NCI-H146 (cell line): ENCODE measurements around the gene C5.
"Not testable (repeated sequence)": the region's sequence is repeated elsewhere in the genome, so short reads cannot be mapped to it uniquely, and the experiment has no call there.

ENCODE experiments used
- DNase-seq: peaks from one replicate; lab custom pipeline; 2025; lab: John Stamatoyannopoulos, UW

The C5 gene

DNA sequence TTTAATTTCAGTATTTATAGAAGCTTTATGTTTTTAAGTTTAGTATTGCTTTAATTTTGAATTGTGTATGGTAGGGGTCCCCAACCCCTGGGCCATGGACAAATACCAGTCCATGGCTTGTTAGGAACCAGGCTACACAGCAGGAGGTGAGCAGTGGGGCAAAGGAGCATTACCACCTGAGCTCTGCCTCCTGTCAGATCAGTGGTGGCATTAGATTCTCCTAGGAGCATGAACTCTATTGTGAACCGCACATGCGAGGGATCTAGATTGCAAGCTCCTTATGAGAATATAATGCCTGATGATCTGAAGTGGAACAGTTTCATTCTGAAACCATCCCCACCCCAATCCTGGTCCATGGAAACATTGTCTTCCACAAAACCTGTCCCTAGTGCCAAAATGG, 1.9 kb downstream of the C5 start:
- no peak for DNase-seq

DNA sequence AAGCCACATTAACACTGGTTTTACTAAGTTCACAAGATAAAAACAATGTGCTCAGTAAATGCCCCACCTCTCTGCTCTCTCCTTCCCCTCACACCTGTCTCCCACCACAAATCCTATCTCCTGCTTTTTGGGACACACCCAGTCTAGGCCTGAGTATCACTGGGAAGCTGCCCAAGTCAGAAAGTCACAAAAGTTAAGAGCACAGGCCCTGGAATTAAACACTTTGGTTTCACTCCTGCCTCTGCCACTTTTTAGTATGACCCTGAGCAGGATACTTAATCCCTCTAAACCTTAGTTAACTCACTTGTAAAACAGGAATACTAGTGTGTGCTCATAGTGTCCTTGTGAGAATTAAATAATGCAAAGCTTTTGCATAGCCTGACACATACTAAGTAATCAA, 11.3 kb downstream of the C5 start:
- DNase-seq, result no peak

DNA sequence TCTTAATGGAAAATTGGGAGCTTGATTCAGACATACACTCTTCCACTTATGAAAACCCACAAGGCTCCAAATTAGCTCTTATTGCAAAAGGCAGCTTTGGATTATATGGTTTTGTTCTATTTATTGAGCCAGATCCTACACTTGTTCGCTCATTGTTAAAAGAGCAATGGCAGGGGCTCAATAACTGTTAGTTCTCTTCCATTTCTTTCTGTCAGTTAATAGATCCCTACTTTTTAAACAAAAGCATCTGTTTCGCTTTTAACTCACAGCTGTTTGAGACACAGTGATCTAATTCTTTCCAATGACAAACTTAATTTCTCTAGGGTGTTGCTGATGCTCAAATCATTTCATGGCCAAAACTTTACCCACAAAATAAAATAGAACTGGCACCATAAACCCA, 11.7 kb downstream of the C5 start:
- no peak for DNase-seq

DNA sequence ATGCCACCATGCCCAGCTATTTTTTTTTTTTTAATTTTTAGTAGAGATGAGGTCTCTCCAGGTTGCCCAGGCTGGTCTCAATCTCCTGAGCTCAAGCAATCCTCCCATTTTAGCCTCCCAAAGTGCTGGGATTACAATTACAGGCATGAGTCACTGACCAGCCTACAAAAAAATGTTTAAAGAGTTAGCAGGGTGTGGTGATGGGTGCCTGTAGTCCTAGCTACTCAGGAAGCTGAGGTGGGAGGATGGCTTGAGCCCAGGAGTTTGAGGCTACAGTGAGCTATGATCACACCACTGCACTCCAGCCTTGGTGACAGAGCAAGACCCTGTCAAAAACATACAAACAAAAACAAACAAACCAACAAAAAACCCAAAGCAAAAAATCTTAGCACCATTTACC, 14.4 kb downstream of the C5 start:
- not testable (repeated sequence) for DNase-seq

DNA sequence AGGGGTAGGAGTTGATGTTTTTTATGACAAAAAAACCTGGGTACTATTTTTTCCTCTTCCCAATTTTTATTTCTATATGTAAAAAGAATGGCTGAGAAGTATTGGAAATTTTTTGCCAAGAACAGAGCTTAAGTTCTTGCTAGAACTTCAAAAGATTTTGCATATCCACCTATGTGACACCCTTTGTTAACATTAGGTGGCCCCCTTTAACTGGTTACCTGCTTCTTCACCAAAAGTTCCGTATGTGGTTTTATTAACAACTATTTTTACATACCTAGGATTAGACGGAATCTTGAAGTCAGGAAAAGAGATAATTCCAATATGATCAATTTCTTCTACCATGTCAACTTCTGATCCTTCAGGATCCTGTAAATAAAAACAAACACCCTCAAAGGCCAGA, 15.5 kb downstream of the C5 start:
- no peak for DNase-seq

DNA sequence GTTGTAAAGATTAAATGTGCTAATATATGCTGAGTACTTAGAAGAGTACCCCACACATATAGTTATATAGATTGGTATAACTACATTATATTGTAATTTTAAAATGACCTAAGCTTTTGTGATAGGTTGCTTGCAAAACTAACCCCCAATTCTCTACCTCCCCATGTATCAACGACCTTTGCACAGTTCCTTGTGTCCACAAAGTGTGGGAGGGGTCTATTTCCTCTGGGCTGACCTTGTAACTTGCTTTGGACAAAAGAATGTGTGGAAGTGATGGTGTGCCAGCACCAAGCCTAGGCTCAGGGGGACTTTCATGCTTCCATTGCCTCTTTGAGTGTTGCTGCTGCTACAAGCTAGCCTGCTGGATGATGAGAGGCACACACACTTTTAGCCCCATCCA, 20.6 kb downstream of the C5 start:
- DNase-seq, result no peak

DNA sequence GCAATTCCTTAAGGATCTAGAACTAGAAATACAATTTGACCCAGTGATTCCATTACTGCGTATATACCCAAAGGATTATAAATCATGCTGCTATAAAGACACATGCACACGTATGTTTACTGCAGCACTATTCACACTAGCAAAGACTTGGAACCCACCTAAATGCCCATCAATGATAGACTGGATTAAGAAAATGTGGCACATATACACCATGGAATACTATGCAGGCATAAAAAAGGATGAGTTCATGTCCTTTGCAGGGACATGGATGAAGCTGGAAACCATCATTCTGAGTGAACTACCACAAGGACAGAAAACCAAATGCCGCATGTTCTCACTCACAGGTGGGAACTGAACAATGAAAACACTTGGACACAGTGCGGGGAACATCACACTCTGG, 21.8 kb downstream of the C5 start:
- DNase-seq, result not testable (repeated sequence)

DNA sequence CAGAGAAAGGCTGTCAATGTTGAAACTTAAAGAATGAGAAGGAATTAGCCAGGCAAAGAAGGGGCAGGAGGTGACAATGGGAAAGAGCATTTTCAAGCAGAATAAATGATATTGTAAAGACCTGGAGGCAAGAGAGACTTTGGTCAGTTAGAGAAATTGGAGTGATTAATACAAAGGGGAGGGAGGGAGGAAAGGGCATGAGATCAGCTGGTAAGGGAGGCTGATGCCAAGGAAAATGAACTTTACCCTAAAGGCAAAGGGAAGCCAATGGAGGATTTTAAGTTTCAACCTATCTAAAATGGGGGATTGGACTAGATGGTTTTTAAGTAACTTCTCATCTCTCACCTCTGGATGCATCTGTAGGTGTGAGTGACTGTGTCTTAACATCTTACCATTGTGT, 23.3 kb downstream of the C5 start:
- no peak for DNase-seq

DNA sequence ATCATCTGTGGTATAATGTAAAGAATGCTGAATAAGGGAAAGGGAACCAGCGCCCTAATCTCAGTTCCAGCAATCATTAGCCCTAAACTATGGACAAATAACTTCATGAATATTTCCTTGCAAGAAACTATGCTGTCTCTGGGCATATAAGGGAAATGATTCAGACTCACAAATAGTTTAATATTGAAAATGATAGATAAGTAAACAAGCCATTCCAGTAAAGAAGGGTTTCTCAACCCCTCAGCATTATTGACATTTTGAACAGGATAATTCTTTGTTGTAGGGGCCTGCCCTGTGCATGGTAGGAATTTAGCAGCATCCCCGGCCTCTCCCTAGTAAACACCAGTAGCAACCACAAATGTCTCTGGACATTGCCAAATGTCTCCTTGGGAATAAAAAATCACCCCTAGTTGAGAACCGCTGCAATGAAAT, 23.8 kb downstream of the C5 start:
- DNase-seq, result no peak

DNA sequence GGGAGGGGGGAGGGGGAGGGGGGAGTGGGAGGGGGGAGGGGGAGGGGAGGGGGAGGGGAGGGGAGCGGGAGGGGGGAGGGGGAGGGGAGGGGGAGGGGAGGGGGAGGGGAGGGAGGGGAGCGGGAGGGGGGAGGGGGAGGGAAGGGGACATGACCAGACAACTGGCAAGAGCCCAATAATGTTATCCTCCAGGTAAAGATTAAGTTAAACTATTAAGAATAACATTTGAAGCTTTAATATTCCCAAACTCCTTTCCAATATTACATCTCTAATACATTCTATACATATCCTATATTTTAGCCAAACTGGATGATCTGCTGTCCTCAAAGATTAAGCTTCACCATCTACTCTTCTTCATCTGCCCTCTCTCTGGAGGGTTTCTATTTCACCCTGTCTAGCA, 25.8 kb downstream of the C5 start:
- no peak for DNase-seq

DNA sequence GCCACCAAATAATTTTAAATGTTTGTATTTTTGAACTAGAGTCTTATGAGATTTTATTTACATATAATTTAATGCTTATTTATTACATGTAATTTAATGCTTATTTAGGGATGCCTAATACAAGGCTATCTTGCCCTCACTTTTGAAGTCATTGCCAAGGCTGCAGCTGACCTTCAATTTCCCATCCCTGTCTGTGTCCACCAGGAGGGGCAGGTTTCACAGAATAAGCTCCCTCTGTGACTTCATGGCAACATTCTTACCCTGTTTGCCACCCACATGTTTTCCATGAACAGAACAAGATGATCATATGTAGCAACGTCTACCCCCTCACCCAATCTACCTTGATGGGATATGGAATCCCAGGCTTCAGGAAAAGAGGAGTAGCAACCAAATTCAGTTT, 27.0 kb downstream of the C5 start:
- DNase-seq, result no peak

DNA sequence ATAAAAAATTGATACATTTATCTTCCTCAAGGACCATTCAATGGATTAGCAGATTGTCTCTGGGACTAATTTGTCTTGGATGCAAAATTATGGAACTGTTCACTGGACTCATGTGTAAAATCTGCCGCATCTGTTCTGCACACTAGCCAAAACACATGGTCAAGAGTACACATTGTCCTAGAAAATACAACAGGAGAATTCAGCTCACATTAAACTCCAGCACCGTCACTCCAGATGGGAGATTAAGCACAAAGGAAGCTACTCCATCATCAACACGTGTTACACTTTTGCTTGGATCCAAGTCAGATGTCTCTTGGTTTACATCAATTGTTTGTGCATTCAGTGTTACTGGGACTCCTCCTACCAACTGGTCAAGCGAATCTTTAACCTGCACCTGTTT, 28.8 kb downstream of the C5 start:
- DNase-seq, result no peak

DNA sequence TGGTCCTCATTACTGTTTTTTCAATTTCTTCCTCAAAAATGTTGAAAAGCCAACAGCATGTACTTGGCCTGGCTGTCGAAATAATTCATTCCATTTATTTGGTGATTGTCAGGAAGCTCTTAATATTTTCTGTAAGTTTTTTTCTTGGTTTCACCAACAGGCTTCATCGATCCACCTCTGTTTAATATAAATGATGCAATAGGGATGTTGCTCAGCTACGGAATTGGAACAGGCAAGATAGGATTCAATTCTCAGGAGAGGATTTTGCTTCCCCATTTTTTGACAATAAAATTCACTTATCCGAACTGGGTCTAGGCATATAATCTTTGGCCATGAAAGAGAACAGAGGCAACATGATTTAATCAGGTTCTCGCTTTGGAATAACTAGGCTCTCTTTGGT, 30.8 kb downstream of the C5 start:
- no peak for DNase-seq

DNA sequence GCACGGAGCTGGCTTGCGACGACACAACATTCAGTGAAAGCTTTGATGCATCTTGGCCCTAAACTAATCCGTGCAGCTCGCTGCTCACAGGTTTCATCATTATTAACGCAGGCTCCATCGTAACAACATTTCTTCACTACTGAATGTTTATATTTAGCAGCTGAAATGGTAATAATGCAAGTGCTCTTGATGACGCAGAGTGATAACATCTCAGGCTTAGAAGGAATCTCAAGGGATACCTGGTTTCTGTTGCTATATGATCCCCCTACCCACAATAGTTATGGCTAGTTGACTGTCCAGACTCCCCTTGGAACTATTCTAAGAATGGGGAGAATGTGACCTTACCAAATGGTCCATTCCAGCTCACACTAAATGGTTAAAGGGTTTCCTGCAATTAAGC, 36.2 kb downstream of the C5 start:
- DNase-seq, result no peak

DNA sequence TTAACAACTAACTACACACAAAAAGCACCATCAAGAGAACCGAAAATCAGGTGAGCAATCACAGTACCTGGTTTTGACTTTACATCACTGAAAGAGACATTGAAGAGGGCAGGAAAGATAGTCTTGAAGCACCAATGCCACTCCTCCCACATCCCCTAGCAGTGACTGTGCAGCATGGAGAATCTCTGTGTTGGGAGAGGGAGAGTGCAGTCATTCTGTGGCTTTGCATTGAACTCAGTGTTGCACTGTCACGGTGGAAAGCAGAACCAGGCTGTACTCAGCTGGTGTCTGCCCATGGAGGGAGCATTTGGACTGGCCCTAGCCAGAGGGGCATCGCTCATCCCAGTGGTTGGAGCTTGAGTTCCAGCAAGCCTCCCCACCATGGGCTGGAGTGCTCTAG, 40.4 kb downstream of the C5 start:
- no peak for DNase-seq

DNA sequence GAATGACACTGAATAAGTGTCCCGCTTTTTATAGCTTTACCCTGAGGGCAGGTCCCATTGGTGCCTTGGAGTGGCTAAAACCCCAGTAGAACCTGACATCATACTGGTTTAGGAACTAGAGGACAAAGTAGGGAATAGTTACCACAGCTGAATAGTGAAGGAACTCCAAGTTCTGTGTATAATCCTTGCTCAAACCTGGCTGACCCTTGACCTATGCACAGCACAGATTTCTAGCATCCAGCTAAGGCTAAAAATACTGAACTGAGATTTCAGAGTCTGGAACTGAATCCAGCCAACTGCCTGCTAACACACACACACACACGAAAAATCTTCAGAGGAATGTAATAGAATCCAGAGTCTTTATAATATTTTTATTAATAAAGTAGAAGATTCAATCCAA, 50.8 kb downstream of the C5 start:
- DNase-seq, result no peak

DNA sequence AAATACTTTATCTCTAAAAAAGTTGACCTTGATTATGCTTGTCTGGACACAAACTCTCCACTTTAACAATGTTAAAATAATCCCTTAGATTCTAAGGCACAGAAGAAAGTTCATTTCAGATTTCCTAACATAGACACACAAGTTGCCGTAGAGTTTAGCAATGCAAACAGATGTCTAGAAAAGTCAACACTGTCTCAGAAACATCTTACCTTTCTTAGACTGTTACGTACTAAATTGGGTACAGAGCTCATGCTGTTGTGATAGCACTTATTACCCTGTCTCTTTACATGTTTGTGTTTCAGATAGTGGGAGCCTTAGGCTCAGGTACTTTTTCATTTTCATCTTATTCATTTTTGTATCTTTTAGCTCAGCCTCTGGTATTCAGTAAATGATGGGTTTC, 52.0 kb downstream of the C5 start:
- DNase-seq, result no peak

DNA sequence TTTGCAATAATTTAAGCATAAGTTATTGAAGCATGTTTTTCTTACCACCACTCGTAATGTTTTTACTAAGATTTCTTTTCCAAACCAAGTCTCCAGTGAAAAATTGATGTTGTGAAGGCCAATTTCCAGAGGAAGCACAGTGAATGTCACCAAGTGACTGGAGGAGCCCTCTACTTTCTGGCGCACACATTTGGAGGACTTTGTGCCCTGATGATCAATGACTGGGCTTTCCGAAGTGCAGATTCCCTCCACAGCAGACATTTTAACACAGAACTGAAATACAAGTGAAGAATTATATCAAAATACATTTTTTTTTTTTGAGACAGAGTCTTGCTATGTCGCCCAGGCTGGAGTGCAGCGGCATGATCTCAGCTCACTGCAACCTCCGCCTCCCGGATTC, 52.6 kb downstream of the C5 start:
- no peak for DNase-seq

DNA sequence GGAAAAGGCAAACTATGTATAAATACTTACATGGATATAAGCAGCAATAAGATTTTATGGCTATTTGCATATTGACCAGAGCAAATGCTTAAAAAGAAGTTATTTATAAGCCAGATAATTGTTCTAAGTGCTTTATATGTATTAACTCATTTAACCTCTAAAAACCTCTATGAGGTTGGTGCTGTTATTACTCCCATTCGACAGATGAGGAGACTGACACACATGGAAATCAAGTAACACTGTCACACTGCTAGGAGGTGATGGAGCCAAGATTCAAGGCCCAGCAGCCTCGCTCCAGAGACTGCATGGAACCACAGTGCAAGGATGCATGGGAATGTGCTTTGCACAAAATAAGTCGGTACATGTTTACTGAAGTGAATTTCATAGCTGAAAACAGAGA, 53.7 kb downstream of the C5 start:
- DNase-seq, result no peak

DNA sequence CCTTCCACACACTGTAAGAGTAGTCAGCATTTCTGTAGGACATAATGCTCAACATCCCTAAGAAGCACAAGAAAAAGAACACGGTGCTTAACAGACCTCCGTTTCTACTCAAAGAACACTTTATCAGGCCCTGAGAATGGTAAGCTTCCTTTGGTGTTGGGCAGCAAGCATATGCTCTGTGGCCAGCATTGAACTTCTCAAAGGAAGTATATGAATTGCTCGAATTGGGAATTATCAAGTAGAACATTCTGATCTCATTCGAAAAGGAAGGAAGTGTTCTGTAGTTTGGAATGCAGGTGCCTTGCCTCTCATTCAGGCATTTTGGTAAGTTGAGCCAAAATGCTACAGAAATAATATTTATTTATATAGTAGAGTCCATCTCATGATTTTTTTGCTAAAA, 61.0 kb downstream of the C5 start:
- no peak for DNase-seq

DNA sequence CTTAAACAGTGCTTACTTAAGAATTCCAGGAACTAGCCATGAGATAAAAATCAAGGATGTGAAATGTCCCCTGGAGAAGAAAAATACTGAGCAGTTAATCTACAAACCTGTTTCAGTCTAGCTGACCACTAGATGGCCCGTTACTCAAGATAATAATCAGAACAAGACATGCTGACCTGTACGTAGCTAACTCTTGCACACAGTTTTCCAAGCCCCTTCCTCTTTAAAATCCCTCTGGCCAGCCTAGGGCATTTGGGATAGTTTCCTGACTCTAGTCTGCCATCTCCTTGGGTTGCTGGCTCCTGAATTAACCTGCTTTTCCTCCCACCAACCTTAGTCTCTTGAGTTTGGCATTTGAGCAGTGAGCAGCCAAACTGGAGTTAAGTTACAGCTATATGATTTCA, 64.3 kb downstream of the C5 start:
- peak; percentile 31 for DNase-seq

DNA sequence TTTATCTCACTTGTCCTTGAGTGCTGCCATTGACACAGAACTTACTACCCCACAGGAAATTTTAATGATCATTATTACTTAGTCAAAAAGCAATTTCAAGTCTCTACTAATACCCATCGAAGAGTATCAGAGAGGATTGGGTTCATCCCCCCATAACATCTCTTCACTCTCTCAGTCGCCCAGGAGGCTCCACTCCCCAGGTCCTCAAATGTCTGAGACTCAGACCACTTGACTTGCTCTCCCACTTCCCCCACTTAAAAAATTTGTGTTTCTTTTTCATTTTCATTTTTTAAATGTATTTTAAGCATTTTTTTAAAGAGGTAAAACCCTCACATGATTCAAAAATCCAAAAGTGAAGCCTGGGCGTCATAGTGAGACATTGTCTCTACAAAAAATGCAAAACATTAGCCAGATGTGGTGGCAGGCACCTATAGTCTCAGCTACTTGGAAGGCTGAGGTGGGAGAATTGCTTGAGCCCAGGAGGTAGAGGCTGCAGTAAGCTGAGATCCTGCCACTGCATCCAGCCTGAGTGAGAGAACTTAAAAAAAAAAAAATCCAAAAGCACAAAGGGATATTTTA, 66.7 kb downstream of the C5 start:
- DNase-seq, result no peak

DNA sequence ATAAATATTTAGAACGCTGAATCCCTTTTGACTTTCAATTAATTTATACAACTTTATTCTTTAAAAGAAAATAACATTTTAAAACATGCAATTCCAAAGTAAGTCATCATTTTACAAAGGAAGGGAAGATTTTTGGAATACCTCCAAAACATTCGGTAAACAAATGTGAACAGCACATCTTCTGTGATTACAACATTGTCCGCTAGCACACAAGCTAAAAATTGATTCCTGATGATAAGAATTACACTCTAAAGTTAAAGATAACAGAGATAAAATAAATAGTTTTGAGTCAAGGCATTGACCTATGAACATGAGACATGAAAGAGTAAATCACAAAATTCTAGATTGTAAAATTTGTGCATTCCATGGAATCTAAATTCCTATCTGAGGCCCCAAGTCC, 67.2 kb downstream of the C5 start:
- DNase-seq, result no peak

DNA sequence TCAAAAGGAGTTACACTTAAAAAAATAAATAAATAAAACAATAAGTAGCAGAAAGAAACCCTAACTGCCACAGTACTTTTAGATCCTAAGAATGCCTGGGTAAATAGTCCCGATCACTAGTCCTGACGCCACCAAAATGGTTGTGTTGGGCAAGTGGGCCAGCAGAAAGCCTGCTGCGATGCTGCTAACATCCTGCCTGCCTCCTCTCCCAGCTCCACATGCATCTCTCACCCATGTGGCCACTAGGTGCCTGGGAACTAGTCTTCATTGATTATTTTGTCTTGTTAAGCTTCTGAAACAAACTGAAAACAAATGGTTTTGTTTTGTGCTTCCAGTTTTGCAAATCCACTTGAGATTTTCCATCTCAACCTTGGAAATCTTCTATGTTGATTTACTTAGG, 69.1 kb downstream of the C5 start:
- no peak for DNase-seq

DNA sequence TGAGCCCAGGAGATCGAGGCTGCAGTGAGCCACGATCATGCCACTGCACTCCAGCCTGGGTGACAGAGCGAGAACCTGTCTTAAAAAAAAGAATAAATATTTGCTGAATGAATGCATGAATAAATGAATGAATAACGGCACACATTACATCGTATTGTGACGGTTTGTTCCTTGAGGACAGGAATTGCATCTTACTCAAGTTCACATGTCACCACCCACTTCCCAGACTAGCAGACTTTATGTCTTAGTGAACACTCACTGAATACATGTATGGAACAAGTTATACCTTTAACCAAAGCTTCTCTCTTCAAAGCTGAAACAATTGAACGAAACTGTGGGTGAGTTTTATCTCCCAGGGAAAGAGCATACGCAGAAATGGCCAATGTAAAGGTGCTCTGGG, 70.3 kb downstream of the C5 start:
- no peak for DNase-seq
